Fibroblast of lung (primary cell): ENCODE results near the gene NTRK3. TPM values are rescaled to one million over a fixed set of nuclear protein-coding genes. Genes with fewer than 3 reads are reported as not detected.

ENCODE experiments used
- DNase-seq, 2 donors: peaks; one replicate each; pipeline versions ENCODE4 v3.0.0 to v3.0.0-alpha.2; 2010; ENCODE audit warnings: low read depth in 2 of 2
- H2AFZ ChIP-seq: 2 replicates; pipeline ENCODE4 v1.5.1; 2012; ENCODE audit warnings: low read length, control low read depth, inconsistent platforms
- H3K27ac ChIP-seq: 2 replicates; pipeline ENCODE4 v1.5.1; 2011; ENCODE audit warnings: low read length, control low read depth; ENCODE audit not compliant: insufficient read depth
- H3K27me3 ChIP-seq: 2 replicates; pipeline ENCODE4 v1.5.1; 2011; ENCODE audit warnings: mild to moderate bottlenecking, low read length; ENCODE audit not compliant: control insufficient read depth, insufficient read depth
- H3K36me3 ChIP-seq: 2 replicates; pipeline ENCODE4 v1.5.1; 2011; ENCODE audit warnings: low read length; ENCODE audit not compliant: control insufficient read depth, insufficient read depth
- H3K4me1 ChIP-seq: 2 replicates; pipeline ENCODE4 v1.5.1; 2011; ENCODE audit warnings: low read length; ENCODE audit not compliant: control insufficient read depth, insufficient read depth; ENCODE audit errors: extremely low read depth
- H3K4me2 ChIP-seq: 2 replicates; pipeline ENCODE4 v1.5.1; 2011; ENCODE audit warnings: low read length, control low read depth; ENCODE audit not compliant: insufficient read depth; ENCODE audit errors: extremely low read depth
- H3K4me3 ChIP-seq, 4 experiments: fragments of 200-600 bp in 1 of 4; sonication (generic) in 1 of 4; replicated peaks in 1 of 4; 2 replicates each; pipeline ENCODE4 v1.5.1; 2011 to 2016; ENCODE audit warnings: low read length in 4 of 4, low read depth in 3 of 4, mild to moderate bottlenecking in 3 of 4, control low read depth in 2 of 4, inconsistent platforms in 1 of 4, mixed read lengths in 1 of 4; ENCODE audit not compliant: insufficient read depth in 1 of 4; ENCODE audit errors: control extremely low read depth in 1 of 4
- H3K79me2 ChIP-seq: 2 replicates; pipeline ENCODE4 v1.5.1; 2012; ENCODE audit warnings: mild to moderate bottlenecking, low read length, inconsistent platforms; ENCODE audit not compliant: control insufficient read depth, insufficient read depth
- H3K9ac ChIP-seq: 2 replicates; pipeline ENCODE4 v1.5.1; 2011; ENCODE audit warnings: mild to moderate bottlenecking, low read length, control low read depth; ENCODE audit not compliant: insufficient read depth
- H3K9me3 ChIP-seq: 2 replicates; pipeline ENCODE4 v1.5.1; 2012; ENCODE audit warnings: low read depth, low read length; ENCODE audit not compliant: control insufficient read depth, insufficient read depth
- H4K20me1 ChIP-seq: 2 replicates; pipeline ENCODE4 v1.5.1; 2011; ENCODE audit warnings: low read length; ENCODE audit not compliant: control insufficient read depth, insufficient read depth; ENCODE audit errors: extremely low read depth
- CTCF ChIP-seq, 2 donors: IDR thresholded peaks in 1 of 2; conservative IDR thresholded peaks in 1 of 2; 1 replicate in 1 of 2; 2 replicates in 1 of 2; pipeline ENCODE4 v1.5.1; 2011 to 2012; ENCODE audit warnings: low read length in 2 of 2, control low read depth in 1 of 2, inconsistent platforms in 1 of 2, low read depth in 1 of 2, mild to moderate bottlenecking in 1 of 2
- EZH2 ChIP-seq: IDR thresholded peaks from 2 replicates; pipeline ENCODE4 v1.5.1; 2012; ENCODE audit warnings: low read length, control low read depth, mild to moderate bottlenecking; ENCODE audit errors: missing control alignments
- polyA plus RNA-seq, 2 donors: library from polyadenylated mRNA; depleted of rRNA in 1 of 2; stranded (reverse) in 1 of 2; unstranded in 1 of 2; fragments of >200 nt; gene quantifications; 2 replicates each; pipeline ENCODE4 v1.2.1, GENCODE V29; 2011 to 2012; ENCODE audit warnings: missing spikeins in 1 of 2
- total RNA-seq: library from RNA; depleted of rRNA; stranded (reverse); fragments of >200 nt; gene quantifications from 2 replicates; pipeline ENCODE4 v1.2.1, GENCODE V29; 2014

NTRK3 gene
- total and polyA plus RNA-seq, 2 donors (not counting 1 experiment from before 2014, with no cell fraction given) = 0.06 TPM; not detected in 1

- Histone ChIP-seq H3K79me2 (no peaks in the 10 kb centered on the region), H4K20me1 (no peaks in the 10 kb centered on the region), H3K36me3 (no peaks in the 10 kb centered on the region), H3K4me2 (no peak overlapping the region), H3K4me3 (no peak overlapping the region), H2AFZ (no peak overlapping the region), H3K9ac (no peak overlapping the region), H3K27ac (no peak overlapping the region), H3K27me3 (no peaks in the 10 kb centered on the region), H3K4me1 (no peaks in the 10 kb centered on the region), H3K9me3 (no peaks in the 10 kb centered on the region)
- TF ChIP-seq CTCF (conservative IDR thresholded peaks at IDR 0.05 in 1 of 2, IDR thresholded peaks at IDR 0.05 in 1 of 2; ENCODE audit: low read depth in 1 of 2, low read length in 2 of 2) (no peak), EZH2 (no peak)
- DNase-seq = no peak
These were observed 306.8 kb downstream of the NTRK3 start for GRCh38 chr15:87949575-87950223.

- TF ChIP-seq CTCF (conservative IDR thresholded peaks at IDR 0.05 in 1 of 2, IDR thresholded peaks at IDR 0.05 in 1 of 2; ENCODE audit: low read depth in 1 of 2, low read length in 2 of 2) = no peak
- TF ChIP-seq EZH2 = no peak
- no peaks in the 10 kb centered on the region for H4K20me1 ChIP-seq
- H3K9ac ChIP-seq = no peak overlapping the region
- DNase-seq = no peak
- no peak overlapping the region for H3K4me3 ChIP-seq
- H3K79me2 ChIP-seq = no peaks in the 10 kb centered on the region
- no peaks in the 10 kb centered on the region for H3K9me3 ChIP-seq
- H3K4me1 ChIP-seq = no peaks in the 10 kb centered on the region
- H3K27ac ChIP-seq = no peak overlapping the region
- H3K27me3 ChIP-seq = no peaks in the 10 kb centered on the region
- no peak overlapping the region for H2AFZ ChIP-seq
- no peaks in the 10 kb centered on the region for H3K36me3 ChIP-seq
- no peak overlapping the region for H3K4me2 ChIP-seq
These were observed 307.4 kb downstream of the NTRK3 start for GRCh38 chr15:87949151-87949574.

- H3K36me3 ChIP-seq = no peaks in the 10 kb centered on the region
- no peaks in the 10 kb centered on the region for H3K4me1 ChIP-seq
- H4K20me1 ChIP-seq = no peaks in the 10 kb centered on the region
- H3K27me3 ChIP-seq = no peaks in the 10 kb centered on the region
- no peaks in the 10 kb centered on the region for H3K9me3 ChIP-seq
- no peak for DNase-seq
- no peak overlapping the region for H3K4me3 ChIP-seq
- no peaks in the 10 kb centered on the region for H3K79me2 ChIP-seq
- no peak overlapping the region for H2AFZ ChIP-seq
- no peak for TF ChIP-seq EZH2
- no peak for TF ChIP-seq CTCF (conservative IDR thresholded peaks at IDR 0.05 in 1 of 2, IDR thresholded peaks at IDR 0.05 in 1 of 2; ENCODE audit: low read depth in 1 of 2, low read length in 2 of 2)
- no peak overlapping the region for H3K4me2 ChIP-seq
- H3K9ac ChIP-seq = no peak overlapping the region
- H3K27ac ChIP-seq = no peak overlapping the region
These were observed 309.0 kb downstream of the NTRK3 start for GRCh38 chr15:87947560-87947959.
